ENCODE data around the gene ADAT1.

ADAT1 gene

GRCh38 chr16:75640598-75640997 is 17.5 kb upstream of the ADAT1 start:
- DNase-seq, result no peak
- Histone ChIP-seq H3K27ac (no peak overlapping the region), H3K27me3 (ENCODE audit: insufficient read depth, low read depth, severe bottlenecking) (no peaks in the 10 kb centered on the region), H3K4me3 (ENCODE audit: low read depth, low read length) (no peak overlapping the region), H3K36me3 (peaks cover 75% of the 10 kb centered on the region), H3K9me3 (ENCODE audit: severe bottlenecking) (no peaks in the 10 kb centered on the region)
- no peak for TF ChIP-seq CTCF (IDR thresholded peaks at IDR 0.05; ENCODE audit: low read depth, low read length)

GRCh38 chr16:75635036-75635435 is 12.0 kb upstream of the ADAT1 start:
- Histone ChIP-seq H3K36me3 (peaks cover 93% of the 10 kb centered on the region), H3K9me3 (ENCODE audit: severe bottlenecking) (no peaks in the 10 kb centered on the region), H3K27me3 (ENCODE audit: insufficient read depth, low read depth, severe bottlenecking) (no peaks in the 10 kb centered on the region), H3K4me3 (ENCODE audit: low read depth, low read length) (no peak overlapping the region), H3K27ac (no peak overlapping the region)
- no peak for TF ChIP-seq CTCF (IDR thresholded peaks at IDR 0.05; ENCODE audit: low read depth, low read length)
- no peak for DNase-seq

GRCh38 chr16:75632857-75633256 is 9.8 kb upstream of the ADAT1 start:
- TF ChIP-seq CTCF (IDR thresholded peaks at IDR 0.05; ENCODE audit: low read depth, low read length), result no peak
- Histone ChIP-seq H3K36me3 (peaks cover 97% of the 10 kb centered on the region), H3K4me3 (ENCODE audit: low read depth, low read length) (no peak overlapping the region), H3K9me3 (ENCODE audit: severe bottlenecking) (no peaks in the 10 kb centered on the region), H3K27ac (no peak overlapping the region), H3K27me3 (ENCODE audit: insufficient read depth, low read depth, severe bottlenecking) (no peaks in the 10 kb centered on the region)
- no peak for DNase-seq

GRCh38 chr16:75630052-75630451 is 7.0 kb upstream of the ADAT1 start:
- Histone ChIP-seq H3K27me3 (ENCODE audit: insufficient read depth, low read depth, severe bottlenecking) (no peaks in the 10 kb centered on the region), H3K9me3 (ENCODE audit: severe bottlenecking) (no peaks in the 10 kb centered on the region), H3K36me3 (peaks cover 98% of the 10 kb centered on the region), H3K27ac (no peak overlapping the region), H3K4me3 (ENCODE audit: low read depth, low read length) (no peak overlapping the region)
- no peak for DNase-seq
- no peak for TF ChIP-seq CTCF (IDR thresholded peaks at IDR 0.05; ENCODE audit: low read depth, low read length)

- H3K4me3 ChIP-seq (ENCODE audit: low read depth, low read length), result no peak overlapping the region
- no peaks in the 10 kb centered on the region for H3K9me3 ChIP-seq (ENCODE audit: severe bottlenecking)
- no peak for DNase-seq
- TF ChIP-seq CTCF (IDR thresholded peaks at IDR 0.05; ENCODE audit: low read depth, low read length), result no peak
- H3K36me3 ChIP-seq, result peaks cover 93% of the 10 kb centered on the region
- H3K27ac ChIP-seq, result no peak overlapping the region
- no peaks in the 10 kb centered on the region for H3K27me3 ChIP-seq (ENCODE audit: insufficient read depth, low read depth, severe bottlenecking)
Observed at GRCh38 chr16:75629132-75629531, 6.1 kb upstream of the ADAT1 start.

GRCh38 chr16:75628351-75628750 is 5.3 kb upstream of the ADAT1 start:
- Histone ChIP-seq H3K36me3 (peaks cover 86% of the 10 kb centered on the region), H3K9me3 (ENCODE audit: severe bottlenecking) (no peaks in the 10 kb centered on the region), H3K27ac (no peak overlapping the region), H3K4me3 (ENCODE audit: low read depth, low read length) (no peak overlapping the region), H3K27me3 (ENCODE audit: insufficient read depth, low read depth, severe bottlenecking) (no peaks in the 10 kb centered on the region)
- DNase-seq, result no peak
- no peak for TF ChIP-seq CTCF (IDR thresholded peaks at IDR 0.05; ENCODE audit: low read depth, low read length)

Measured in WERI-Rb-1 (cell line).